Measurements from ENCODE around the gene ZFP42.

Gene ZFP42

DNA sequence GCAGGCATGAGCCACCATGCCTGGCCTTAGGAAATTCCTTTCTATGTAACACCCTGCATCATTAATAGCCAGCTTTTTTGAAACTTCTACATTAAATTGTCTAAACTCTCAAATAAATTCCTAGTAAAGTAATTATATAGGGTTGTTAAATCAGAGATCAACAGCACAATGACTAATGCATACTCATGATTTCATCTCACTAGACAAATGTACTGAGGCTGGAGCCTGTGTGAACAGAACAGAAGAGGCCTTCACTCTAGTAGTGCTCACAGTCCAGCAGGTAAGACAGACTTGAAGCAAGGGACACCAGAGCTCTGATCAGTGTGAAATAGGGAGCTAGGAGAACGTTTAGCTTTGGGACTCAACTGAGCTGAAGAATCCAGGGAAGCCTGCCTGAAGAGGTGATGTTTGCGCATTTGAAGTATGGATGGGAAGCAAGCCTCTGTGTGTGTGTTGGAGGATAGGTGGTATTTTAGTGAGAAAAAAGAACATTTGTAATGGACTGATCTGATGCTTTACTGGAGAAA is 3.9 kb downstream of the ZFP42 start:
- Histone ChIP-seq H3F3A (ENCODE audit: control insufficient read depth, insufficient read depth) (no peaks in the 10 kb centered on the region), H3K79me2 (ENCODE audit: control insufficient read depth, low read length) (no peaks in the 10 kb centered on the region), H3K4me2 (ENCODE audit: low read length) (no peak overlapping the region), H3K4me3 (ENCODE audit: low read length) (no peak overlapping the region), H3K4me1 (ENCODE audit: control insufficient read depth, low read length) (no peaks in the 10 kb centered on the region), H3K9me2 (replicated peaks; ENCODE audit: control insufficient read depth, low read length) (no peaks in the 10 kb centered on the region), H3K9me3 (ENCODE audit: control insufficient read depth, insufficient read depth, low read length) (no peaks in the 10 kb centered on the region), H3K27ac (ENCODE audit: low read depth, low read length) (no peak overlapping the region), H3K36me3 (ENCODE audit: control insufficient read depth, low read length) (no peaks in the 10 kb centered on the region), H3K27me3 (ENCODE audit: control insufficient read depth, low read length) (no peaks in the 10 kb centered on the region), H4K20me1 (ENCODE audit: control insufficient read depth, insufficient read depth, low read depth, low read length) (no peaks in the 10 kb centered on the region)
- TF ChIP-seq, protein P1, sequence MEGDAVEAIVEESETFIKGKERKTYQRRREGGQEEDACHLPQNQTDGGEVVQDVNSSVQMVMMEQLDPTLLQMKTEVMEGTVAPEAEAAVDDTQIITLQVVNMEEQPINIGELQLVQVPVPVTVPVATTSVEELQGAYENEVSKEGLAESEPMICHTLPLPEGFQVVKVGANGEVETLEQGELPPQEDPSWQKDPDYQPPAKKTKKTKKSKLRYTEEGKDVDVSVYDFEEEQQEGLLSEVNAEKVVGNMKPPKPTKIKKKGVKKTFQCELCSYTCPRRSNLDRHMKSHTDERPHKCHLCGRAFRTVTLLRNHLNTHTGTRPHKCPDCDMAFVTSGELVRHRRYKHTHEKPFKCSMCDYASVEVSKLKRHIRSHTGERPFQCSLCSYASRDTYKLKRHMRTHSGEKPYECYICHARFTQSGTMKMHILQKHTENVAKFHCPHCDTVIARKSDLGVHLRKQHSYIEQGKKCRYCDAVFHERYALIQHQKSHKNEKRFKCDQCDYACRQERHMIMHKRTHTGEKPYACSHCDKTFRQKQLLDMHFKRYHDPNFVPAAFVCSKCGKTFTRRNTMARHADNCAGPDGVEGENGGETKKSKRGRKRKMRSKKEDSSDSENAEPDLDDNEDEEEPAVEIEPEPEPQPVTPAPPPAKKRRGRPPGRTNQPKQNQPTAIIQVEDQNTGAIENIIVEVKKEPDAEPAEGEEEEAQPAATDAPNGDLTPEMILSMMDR (IDR thresholded peaks at IDR 0.05; ENCODE audit: low read depth, low read length, poor library complexity, severe bottlenecking) = no peak
- TF ChIP-seq EZH2phosphoT487 (IDR thresholded peaks at IDR 0.05; ENCODE audit: borderline replicate concordance, low read length) = no peak

DNA sequence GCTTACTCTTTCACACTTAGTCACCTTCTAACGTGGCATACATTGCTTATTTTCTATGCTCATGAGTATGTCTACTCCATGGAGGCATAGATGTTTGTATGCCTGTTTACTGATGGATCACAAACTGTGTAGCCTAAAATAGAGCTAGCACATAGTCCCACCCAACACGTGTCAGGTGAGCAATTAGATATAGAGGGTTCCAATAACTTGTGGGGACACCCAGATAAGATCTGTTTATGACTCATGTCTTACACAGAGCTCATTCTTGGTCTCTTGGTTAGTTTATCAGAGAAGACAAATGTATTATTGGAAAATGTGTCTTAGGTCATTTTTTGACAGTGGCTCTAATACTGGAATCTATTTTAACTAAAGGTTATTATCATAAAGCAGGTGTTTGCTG is 6.8 kb downstream of the ZFP42 start:
- Histone ChIP-seq H3K4me3 (ENCODE audit: low read length) (no peak overlapping the region), H3K27me3 (ENCODE audit: control insufficient read depth, low read length) (no peaks in the 10 kb centered on the region), H3K36me3 (ENCODE audit: control insufficient read depth, low read length) (no peaks in the 10 kb centered on the region), H3K79me2 (ENCODE audit: control insufficient read depth, low read length) (no peaks in the 10 kb centered on the region), H4K20me1 (ENCODE audit: control insufficient read depth, insufficient read depth, low read depth, low read length) (no peaks in the 10 kb centered on the region), H3K4me2 (ENCODE audit: low read length) (no peak overlapping the region), H3K27ac (ENCODE audit: low read depth, low read length) (no peak overlapping the region), H3F3A (ENCODE audit: control insufficient read depth, insufficient read depth) (no peaks in the 10 kb centered on the region), H3K9me3 (ENCODE audit: control insufficient read depth, insufficient read depth, low read length) (no peaks in the 10 kb centered on the region), H3K9me2 (replicated peaks; ENCODE audit: control insufficient read depth, low read length) (no peaks in the 10 kb centered on the region), H3K4me1 (ENCODE audit: control insufficient read depth, low read length) (no peaks in the 10 kb centered on the region)
- TF ChIP-seq, protein P1 (IDR thresholded peaks at IDR 0.05; ENCODE audit: low read depth, low read length, poor library complexity, severe bottlenecking) = no peak
- no peak for TF ChIP-seq EZH2phosphoT487 (IDR thresholded peaks at IDR 0.05; ENCODE audit: borderline replicate concordance, low read length)

DNA sequence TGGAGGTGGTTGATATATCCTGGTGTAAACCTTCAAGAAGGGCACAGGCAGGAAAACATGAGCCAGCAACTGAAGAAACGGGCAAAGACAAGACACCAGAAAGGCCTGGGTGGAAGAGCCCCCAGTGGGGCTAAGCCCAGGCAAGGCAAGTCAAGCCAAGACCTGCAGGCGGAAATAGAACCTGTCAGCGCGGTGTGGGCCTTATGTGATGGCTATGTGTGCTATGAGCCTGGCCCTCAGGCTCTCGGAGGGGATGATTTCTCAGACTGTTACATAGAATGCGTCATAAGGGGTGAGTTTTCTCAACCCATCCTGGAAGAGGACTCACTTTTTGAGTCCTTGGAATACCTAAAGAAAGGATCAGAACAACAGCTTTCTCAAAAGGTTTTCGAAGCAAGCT is 7.2 kb downstream of the ZFP42 start:
- H3K4me2 ChIP-seq (ENCODE audit: low read length) = no peak overlapping the region

More for the DNA sequence above, 7.2 kb downstream of the ZFP42 start:
- H3K36me3 ChIP-seq (ENCODE audit: control insufficient read depth, low read length) = no peaks in the 10 kb centered on the region
- no peaks in the 10 kb centered on the region for H4K20me1 ChIP-seq (ENCODE audit: control insufficient read depth, insufficient read depth, low read depth, low read length)
- H3K9me2 ChIP-seq (replicated peaks; ENCODE audit: control insufficient read depth, low read length) = no peaks in the 10 kb centered on the region
- H3K79me2 ChIP-seq (ENCODE audit: control insufficient read depth, low read length) = no peaks in the 10 kb centered on the region
- H3K4me3 ChIP-seq (ENCODE audit: low read length) = no peak overlapping the region
- H3F3A ChIP-seq (ENCODE audit: control insufficient read depth, insufficient read depth) = no peaks in the 10 kb centered on the region
- no peaks in the 10 kb centered on the region for H3K9me3 ChIP-seq (ENCODE audit: control insufficient read depth, insufficient read depth, low read length)
- TF ChIP-seq EZH2phosphoT487 (IDR thresholded peaks at IDR 0.05; ENCODE audit: borderline replicate concordance, low read length) = no peak
- TF ChIP-seq, protein P1 (IDR thresholded peaks at IDR 0.05; ENCODE audit: low read depth, low read length, poor library complexity, severe bottlenecking) = no peak
- no peaks in the 10 kb centered on the region for H3K27me3 ChIP-seq (ENCODE audit: control insufficient read depth, low read length)
- no peak overlapping the region for H3K27ac ChIP-seq (ENCODE audit: low read depth, low read length)
- H3K4me1 ChIP-seq (ENCODE audit: control insufficient read depth, low read length) = no peaks in the 10 kb centered on the region
